ENCODE measurements around the gene PDXP. TPM values are rescaled to one million over a fixed set of nuclear protein-coding genes. Genes with fewer than 3 reads are reported as not detected.

Gene PDXP
- total and polyA plus RNA-seq, 2 donors (not counting 3 experiments of a cell fraction or from before 2014, with no cell fraction given) = 18.0 to 20.0 TPM

DNA sequence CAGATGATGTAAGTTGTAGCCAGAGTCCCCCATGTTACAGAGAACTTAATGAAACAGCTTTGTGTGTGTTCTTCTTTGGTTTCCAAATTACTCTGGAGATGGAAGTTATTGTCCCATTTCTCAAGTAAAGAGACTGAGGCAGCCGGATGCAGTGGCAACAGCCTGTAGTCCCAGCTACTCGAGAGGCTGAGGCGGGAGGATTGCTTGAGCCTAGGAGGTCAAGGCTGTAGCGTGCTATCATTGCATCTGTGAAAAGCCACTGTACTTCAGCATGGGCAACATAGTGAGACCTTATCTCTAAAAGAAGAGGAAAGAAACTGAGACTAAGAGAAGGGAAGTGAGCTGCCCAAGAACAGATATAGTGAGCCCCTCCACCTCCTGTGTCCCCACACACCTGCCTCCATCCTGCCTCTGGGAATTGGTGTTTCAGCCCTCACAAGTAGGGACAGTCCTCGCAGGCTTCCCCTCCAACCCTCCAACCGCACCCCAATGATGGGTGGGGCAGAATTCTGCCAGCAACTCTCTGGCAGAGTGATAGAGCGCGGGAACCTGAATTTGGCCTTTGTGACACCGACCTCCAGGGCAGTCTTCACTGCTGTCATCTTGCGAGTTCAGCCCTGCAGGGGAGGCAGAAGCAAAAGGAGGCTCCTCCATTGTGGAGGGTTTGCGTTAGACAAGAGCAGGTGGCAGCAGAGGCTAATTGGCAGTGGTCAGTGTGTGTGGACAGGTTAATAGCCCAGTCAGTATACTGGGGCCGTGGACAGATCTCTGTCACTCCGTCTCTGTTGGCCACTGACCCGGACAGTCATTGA lies 1.6 kb downstream of the PDXP start:
- H3K4me3 ChIP-seq (replicated peaks in 1 of 3; ENCODE audit: insufficient read depth in 1 of 3, low read depth in 1 of 3, low read length in 3 of 3) = peak overlapping the region in 1 of 3 experiments; percentile 53
- TSS peak; percentile 18 for BruUV-seq (replicated peaks)
- H2AFZ ChIP-seq (ENCODE audit: low read depth, low read length) = no peak overlapping the region
- POLR2A ChIA-PET = no interaction called here
- no peaks in the 10 kb centered on the region for H4K20me1 ChIP-seq (replicated peaks; ENCODE audit: control insufficient read depth, extremely low read depth, insufficient read depth, low read length)
- peaks cover 32% of the 10 kb centered on the region for H3K79me2 ChIP-seq (ENCODE audit: control insufficient read depth, insufficient read depth, low read length)
- TF ChIP-seq MYC (IDR thresholded peaks at IDR 0.05; ENCODE audit: low read depth, low read length) = no peak
- peak overlapping the region; percentile 78 for H3K4me2 ChIP-seq (ENCODE audit: insufficient read depth, low read length)
- peaks cover 17% of the 10 kb centered on the region for H3K4me1 ChIP-seq (ENCODE audit: control insufficient read depth, extremely low read depth, insufficient read depth, low read length)
- FAIRE-seq = no peak
- no peak overlapping the region for H3K27ac ChIP-seq (ENCODE audit: insufficient read depth, low read depth, low read length)
- CTCF ChIA-PET = interaction anchor here (1.7 to 8.6 kb wide), 10 partner anchors 10 to 203 kb away, joined by 6 to 220 read pairs (median 13); partner anchors contain the start of genes LGALS1 and NOL12
- intact Hi-C loops (cut with micrococcal nuclease) (no loop called here), dilution Hi-C loops (cut with MboI; ENCODE audit: extremely low pct_ligation_motif_present, low sequenced_read_pairs) (no loop called here)
- H3K27me3 ChIP-seq (ENCODE audit: control insufficient read depth in 2 of 2, insufficient read depth in 2 of 2, low read length in 2 of 2) = no peaks in the 10 kb centered on the region
- H3K9ac ChIP-seq (replicated peaks; ENCODE audit: extremely low read depth, insufficient read depth, low read length) = no peak overlapping the region
- DNase-seq (ENCODE audit: low read depth, low spot score) = no peak
- H3K9me3 ChIP-seq (replicated peaks; ENCODE audit: control insufficient read depth, insufficient read depth, low read length) = no peaks in the 10 kb centered on the region
- H3K9me1 ChIP-seq (replicated peaks; ENCODE audit: control insufficient read depth, extremely low read depth, insufficient read depth, low read length) = no peaks in the 10 kb centered on the region
- H3K36me3 ChIP-seq (ENCODE audit: control insufficient read depth in 2 of 2, extremely low read depth in 1 of 2, insufficient read depth in 2 of 2, low read length in 2 of 2) = peaks cover 0 to 2% of the 10 kb centered on the region in 2 experiments

DNA sequence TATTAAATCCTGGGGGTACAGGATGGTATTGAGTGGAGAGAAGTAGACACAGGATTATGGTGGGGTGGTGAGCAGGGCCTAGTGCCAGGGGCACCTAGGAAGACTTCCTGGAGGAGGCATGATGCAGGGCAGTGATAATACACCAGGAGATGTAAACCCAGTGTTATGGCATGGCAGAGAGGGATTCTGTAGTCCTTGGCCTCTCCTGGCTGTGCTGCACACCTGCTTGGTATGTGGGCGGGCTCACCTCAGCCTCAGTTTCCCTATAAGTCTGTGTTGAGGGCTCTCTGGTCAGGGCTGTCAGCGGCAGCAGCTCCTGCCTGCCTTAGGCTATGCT lies 2.2 kb downstream of the PDXP start:
- H3K4me3 ChIP-seq (replicated peaks in 1 of 3; ENCODE audit: insufficient read depth in 1 of 3, low read depth in 1 of 3, low read length in 3 of 3) = no peak overlapping the region
- intact Hi-C loops (cut with micrococcal nuclease) (no loop called here), dilution Hi-C loops (cut with MboI; ENCODE audit: extremely low pct_ligation_motif_present, low sequenced_read_pairs) (no loop called here)
- H3K36me3 ChIP-seq (ENCODE audit: control insufficient read depth in 2 of 2, extremely low read depth in 1 of 2, insufficient read depth in 2 of 2, low read length in 2 of 2) = peaks cover 0 to 7% of the 10 kb centered on the region in 2 experiments
- peaks cover 32% of the 10 kb centered on the region for H3K79me2 ChIP-seq (ENCODE audit: control insufficient read depth, insufficient read depth, low read length)
- no peaks in the 10 kb centered on the region for H3K9me3 ChIP-seq (replicated peaks; ENCODE audit: control insufficient read depth, insufficient read depth, low read length)
- CTCF ChIA-PET = interaction anchor here (1.0 to 8.6 kb wide), 9 partner anchors 10 to 203 kb away, joined by 5 to 220 read pairs (median 12); partner anchors contain the start of genes LGALS1 and NOL12
- H3K9ac ChIP-seq (replicated peaks; ENCODE audit: extremely low read depth, insufficient read depth, low read length) = no peak overlapping the region
- no TSS peak for BruUV-seq (replicated peaks)
- DNase-seq (ENCODE audit: low read depth, low spot score) (no peak), FAIRE-seq (no peak)
- H4K20me1 ChIP-seq (replicated peaks; ENCODE audit: control insufficient read depth, extremely low read depth, insufficient read depth, low read length) = no peaks in the 10 kb centered on the region
- POLR2A ChIA-PET = interaction anchor here (1.2 kb wide), 1 partner anchor 21 kb away, joined by 5 read pairs; no protein-coding TSS in a partner anchor
- no peak overlapping the region for H3K4me2 ChIP-seq (ENCODE audit: insufficient read depth, low read length)
- TF ChIP-seq MAX (IDR thresholded peaks at IDR 0.05; ENCODE audit: insufficient read depth, insufficient read length) (no peak), POLR2A (IDR thresholded peaks at IDR 0.05; ENCODE audit: low read depth, low read length) (no peak), EZH2 (IDR thresholded peaks at IDR 0.05; ENCODE audit: borderline replicate concordance, low read depth, low read length, severe bottlenecking) (no peak), MYC (IDR thresholded peaks at IDR 0.05; ENCODE audit: low read depth, low read length) (no peak), CTCF (IDR thresholded peaks at IDR 0.05; ENCODE audit: extremely low read depth in 1 of 2, insufficient read depth in 1 of 2, low read depth in 1 of 2, low read length in 2 of 2) (no peak), FOS (IDR thresholded peaks at IDR 0.05; ENCODE audit: borderline replicate concordance, insufficient read depth, low read length) (no peak), JUN (IDR thresholded peaks at IDR 0.05; ENCODE audit: borderline replicate concordance, insufficient read depth, insufficient read length, low read depth) (no peak)
- H2AFZ ChIP-seq (ENCODE audit: low read depth, low read length) = no peak overlapping the region
- H3K4me1 ChIP-seq (ENCODE audit: control insufficient read depth, extremely low read depth, insufficient read depth, low read length) = peaks cover 17% of the 10 kb centered on the region
- H3K9me1 ChIP-seq (replicated peaks; ENCODE audit: control insufficient read depth, extremely low read depth, insufficient read depth, low read length) = no peaks in the 10 kb centered on the region
- no peak overlapping the region for H3K27ac ChIP-seq (ENCODE audit: insufficient read depth, low read depth, low read length)
- no peaks in the 10 kb centered on the region for H3K27me3 ChIP-seq (ENCODE audit: control insufficient read depth in 2 of 2, insufficient read depth in 2 of 2, low read length in 2 of 2)

All from endothelial cell of umbilical vein (primary cell).